CD4-positive, alpha-beta T cell treated with Interleukin-6 at 100 ng/mL for 8 hours (primary cell): ENCODE results near the gene PAK3.

ENCODE experiments used
- DNase-seq: peaks from one replicate; pipeline ENCODE4 v3.0.0-alpha.2; 2020; ENCODE audit warnings: mixed read lengths, low spot score

The PAK3 gene

DNA sequence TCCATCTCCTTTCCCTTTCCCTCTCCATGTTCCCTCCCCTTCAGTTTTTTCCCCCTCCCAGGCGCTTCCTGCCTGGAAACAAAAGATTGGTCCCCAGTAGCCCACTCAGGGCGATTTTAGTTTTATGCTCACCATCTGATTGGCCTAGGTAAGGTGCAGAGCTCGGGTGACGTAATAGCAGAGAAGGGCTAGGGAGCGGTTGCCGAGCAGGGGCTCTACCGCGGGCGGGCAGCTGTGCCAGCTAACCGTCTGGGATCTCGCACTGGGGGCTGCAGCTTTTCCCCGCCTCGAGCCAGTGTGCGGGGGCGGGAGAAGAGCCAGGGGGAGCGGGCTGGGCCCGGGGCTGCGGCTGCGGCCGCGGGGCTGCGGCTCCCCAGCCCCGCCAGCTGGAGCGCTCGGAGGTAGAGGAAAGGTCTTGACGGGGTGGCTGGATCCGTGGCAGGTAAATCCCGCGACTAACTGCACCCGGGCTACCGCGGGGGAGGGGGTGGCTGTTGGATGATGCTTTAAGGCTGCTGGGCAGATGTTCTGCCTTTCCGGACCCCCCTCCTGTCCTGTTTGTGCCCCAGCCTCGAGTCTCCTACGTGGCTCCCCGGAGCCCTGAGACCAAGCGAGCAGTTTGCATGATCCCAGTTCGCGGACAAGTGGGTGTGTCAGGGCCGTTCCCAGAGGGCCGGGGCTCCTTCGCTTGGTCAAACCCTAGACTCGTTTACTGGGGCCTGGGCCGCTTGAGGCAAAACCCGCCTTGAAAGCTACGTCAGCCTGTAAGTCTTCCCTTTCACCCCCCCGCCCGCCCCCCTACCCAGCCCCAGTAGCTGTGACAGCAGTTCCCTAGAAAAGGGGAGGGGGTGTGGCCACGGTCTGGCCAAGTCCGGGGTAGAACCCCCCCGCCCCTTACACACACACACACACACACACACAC, at the start of gene PAK3:
Gene PAK3 (plus strand): TSS at position 218 of the 922 bp plus-strand sequence. CDS start 26,913 bp downstream, outside the sequence.
- DNase-seq, result peak; percentile 13

DNA sequence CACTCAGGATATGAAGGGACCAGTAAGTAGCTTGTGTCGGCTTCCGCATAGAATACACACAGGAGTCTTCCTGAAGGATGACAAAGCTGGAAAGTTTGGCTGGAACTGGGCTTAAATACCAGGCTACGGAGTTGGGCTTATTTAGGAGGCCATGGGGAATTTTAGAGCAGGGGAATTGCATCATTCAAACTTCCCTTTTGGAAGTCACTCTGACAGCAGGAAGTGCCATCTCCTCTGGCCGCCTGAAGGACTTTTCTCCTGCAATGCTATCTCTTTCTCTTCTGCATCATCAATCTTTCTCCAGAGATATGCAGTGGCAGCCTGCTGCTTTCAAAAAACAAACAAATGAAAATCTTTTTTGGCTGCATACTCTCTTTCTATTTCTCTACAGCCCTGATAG, 48.4 kb upstream of the PAK3 start:
- no peak for DNase-seq

- DNase-seq, result no peak
Observed at GRCh38 chrX:111052478-111052877, 43.5 kb upstream of the PAK3 start.

DNA sequence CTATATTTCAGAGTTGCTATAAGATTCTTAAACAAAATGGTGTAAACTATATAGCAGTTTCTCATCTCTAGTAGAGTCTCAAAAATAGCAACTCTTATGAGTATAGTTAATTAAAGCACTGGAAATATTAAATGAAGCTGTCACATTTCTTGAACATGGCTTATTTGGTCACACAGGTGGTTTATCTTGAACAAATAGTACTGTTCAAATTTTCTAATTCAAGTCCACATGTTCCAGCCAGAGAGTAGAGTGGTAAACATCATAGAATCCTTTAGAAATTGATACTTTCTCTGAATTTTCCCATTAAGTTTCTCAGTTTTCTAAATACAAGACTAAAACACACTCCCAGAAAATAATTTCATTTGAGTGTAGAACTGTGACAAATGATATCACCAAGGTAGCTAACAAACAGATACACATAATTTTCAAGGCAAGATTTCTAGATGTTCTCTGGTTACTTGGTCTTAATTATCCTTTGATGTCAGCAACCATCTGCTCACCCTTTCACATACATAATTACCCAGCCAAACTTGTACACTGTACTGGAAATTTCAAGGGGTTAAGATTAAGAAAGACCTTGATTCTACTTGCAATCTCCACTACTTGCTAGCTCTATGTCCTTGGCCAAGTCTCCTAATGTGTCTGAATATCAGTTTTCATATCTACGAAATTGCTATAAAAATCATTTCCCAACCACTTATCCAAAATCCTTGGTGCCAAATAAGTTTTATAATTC, 24.3 kb upstream of the PAK3 start:
- DNase-seq, result no peak

- no peak for DNase-seq
Observed at GRCh38 chrX:111083081-111083480, 12.9 kb upstream of the PAK3 start.

DNA sequence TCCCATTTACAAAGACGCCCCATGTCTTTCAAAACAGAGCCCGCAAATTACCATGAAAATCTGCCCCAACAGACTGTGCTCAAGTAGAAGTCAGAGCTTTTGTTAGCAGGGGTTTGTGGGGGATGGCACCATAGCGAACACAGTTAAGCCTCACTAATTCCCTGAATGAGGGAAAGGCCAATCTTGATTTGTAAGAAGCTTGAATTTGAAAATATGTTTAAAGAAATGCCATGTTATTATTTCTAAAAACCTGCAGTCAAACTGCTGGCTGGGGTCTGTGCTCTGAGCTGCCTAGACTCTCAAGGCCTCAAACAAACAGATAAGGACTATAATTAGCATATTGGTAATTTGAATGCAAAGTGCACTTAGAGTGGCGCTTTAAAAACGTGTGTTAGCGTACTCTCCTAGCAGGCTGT, 9.4 kb upstream of the PAK3 start:
- DNase-seq, result no peak

DNA sequence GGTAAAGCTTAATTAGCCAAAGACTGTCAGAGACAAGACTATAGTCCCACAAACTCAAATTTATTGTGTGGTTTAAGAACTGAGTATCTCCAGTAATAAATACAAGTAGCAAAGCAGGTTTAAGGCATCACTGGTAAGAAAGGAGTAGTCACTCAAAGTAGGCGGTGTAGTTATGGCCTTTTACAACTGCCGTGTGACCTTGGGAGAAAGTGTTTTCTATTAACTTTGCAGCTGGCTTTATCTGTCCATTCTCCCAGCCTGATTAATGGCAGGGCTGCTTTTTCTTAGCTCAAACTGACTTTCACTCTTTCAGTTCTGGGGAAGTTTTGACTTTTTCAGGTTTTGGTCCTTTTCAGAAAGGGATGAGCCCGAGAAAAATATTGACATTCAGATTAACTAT, 7.4 kb upstream of the PAK3 start:
- no peak for DNase-seq

GRCh38 chrX:111090458-111090857, 5.5 kb upstream of the PAK3 start:
- no peak for DNase-seq

DNA sequence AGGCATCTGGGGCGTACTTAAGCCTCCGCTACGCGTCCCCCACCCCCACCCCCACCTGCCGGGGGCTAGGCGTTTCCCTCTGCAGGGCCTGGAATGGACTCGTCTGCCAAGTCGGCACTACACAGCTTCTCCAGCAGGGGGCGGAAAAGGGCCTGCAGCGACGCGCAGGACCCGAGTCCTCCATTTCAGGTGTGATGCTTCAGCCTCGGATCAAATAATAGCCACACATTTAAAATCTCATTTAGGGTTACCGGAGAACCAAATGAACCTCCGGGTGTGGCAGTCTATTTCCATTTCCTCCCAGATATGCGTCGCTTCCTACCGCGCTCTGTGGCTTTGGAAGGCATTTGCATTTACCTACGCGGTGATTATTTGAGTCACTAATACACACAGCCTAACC, 2.9 kb downstream of the PAK3 start:
- DNase-seq, result peak; percentile 68

DNA sequence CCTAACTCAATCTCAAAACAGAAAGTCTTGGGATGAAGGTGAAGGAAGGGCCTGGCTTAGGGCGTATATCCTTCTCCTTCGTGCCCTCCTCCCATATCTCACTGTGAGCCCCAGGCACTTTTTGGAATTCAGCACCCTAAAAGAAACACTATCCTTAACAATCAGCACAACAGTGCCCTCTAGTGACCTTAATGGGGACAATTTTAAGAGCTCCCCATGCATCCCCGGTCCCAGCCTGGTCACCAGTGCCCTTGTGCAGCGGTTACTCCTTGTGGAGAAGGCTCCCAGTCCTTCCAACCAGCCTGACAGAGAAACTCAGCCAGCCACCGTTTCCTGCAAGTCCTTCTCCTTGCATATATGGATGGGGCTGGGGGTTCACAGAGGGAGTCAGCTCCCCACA, 4.2 kb downstream of the PAK3 start:
- DNase-seq, result peak; percentile 43

DNA sequence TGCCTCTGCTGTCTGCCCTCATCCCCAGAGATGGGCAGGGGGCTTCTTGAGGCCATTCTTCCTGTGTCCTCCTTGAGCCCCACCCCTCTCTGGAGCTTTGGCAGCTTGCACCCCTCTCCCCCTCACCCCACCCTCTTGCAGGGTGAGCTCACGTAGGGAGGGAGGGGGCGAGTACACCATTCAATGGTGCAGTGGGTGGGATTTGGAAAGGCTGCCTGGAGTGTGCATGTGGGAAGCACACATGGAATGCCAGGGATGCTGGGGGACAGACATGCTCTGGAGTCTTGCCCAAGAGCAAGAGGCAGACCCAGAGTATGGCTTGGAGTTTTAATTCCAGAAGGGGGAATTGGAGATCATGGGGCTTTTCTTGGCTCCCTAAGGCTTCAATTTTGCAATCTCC, 5.6 kb downstream of the PAK3 start:
- DNase-seq, result no peak

DNA sequence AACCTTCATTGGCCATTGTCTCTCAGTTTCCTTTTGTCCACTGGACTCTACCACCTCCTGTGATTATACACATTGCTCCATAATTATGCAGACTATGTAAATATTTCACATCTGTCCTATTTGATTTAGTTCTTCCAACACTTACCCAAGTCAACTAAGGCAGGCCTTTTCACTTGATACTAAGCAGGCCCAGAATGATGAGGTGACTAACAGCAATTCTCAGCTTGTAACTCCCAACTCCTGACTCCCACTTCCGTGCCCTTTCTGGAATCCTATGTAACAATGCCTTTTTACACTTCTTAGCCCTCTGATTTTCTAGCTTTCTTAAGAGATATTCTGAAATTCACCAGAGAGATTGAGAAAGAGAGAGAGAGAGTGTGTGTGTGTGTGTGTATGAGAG, 6.6 kb downstream of the PAK3 start:
- DNase-seq, result no peak

- no peak for DNase-seq
Observed at GRCh38 chrX:111103246-111103645, 7.3 kb downstream of the PAK3 start.

GRCh38 chrX:111110098-111110775, 14.2 kb downstream of the PAK3 start:
- DNase-seq, result no peak

DNA sequence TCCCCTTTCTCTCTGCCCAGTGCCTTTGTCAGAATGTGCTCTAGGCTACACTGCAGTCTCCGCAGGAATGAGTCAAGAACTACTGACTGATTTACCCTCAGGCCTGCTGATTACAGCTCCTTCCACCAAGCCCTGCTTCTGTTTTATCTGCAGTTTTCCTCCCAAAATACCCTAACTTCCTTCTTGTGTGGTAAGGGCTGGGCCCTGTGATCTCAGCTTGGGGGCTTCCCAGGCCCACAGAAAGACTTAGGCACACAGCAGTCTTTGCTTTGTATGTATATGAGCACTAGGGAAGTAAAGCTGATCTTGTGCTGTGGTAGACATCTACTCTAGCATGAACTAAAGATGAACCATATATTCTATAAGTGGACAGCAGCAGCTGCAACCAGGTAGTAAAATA, 18.8 kb downstream of the PAK3 start:
- no peak for DNase-seq

DNA sequence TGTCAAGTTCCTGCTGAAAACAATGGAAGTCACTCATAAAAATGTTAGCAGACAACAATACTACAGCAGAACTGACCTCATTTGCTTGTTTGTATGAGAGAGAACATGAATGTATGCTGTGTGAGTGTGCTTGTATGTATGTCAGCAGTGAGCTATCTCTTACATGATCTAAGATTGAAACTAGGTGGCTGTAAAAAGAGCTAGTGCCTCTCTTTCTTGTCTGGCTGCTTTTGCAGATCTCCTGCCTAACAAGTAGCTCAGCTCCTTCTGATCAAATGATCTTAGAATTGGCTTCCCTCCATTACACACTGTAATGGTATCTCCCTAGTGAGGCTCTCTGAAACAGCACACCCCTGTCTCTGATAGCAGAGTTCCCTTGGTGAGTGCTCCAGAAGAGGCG, 20.7 kb downstream of the PAK3 start:
- DNase-seq, result no peak

- DNase-seq, result no peak
Observed at GRCh38 chrX:111119341-111119740, 23.4 kb downstream of the PAK3 start.

DNA sequence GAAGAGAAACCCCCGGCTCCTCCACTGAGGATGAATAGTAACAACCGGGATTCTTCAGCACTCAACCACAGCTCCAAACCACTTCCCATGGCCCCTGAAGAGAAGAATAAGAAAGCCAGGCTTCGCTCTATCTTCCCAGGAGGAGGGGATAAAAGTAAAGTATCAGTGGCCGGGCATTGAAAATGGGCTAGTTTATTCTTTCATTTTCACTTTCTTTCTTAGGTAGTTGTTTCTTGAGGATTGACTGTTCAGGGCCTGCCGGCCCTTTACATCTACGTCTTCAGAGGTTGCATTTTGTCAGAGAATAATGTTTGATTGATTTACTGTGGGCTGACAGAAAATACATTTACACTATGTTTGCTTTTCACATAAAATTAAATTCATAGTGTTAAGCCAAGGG, 27.1 kb downstream of the PAK3 start:
- DNase-seq, result no peak

- DNase-seq, result no peak
Observed at GRCh38 chrX:111123606-111124179, 27.7 kb downstream of the PAK3 start.

GRCh38 chrX:111124418-111124817, 28.4 kb downstream of the PAK3 start:
- DNase-seq, result no peak

DNA sequence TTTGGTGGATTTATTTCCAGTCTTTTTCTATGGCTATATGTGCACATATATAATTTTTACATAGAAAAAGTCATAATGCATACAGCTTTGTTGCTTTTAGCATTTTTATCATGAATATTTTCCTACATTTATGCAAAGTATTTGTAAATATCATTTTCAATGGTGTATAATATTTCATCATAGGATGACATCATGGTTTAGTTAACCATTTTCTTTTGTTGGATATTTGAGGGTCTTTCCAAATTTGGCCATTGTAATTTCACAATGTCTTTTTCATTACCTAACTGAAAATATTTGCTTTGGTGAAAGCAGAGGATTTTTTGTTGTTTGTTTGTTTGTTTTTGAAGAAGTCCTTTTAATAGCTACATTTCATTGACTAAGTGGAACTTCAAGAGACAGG, 31.0 kb downstream of the PAK3 start:
- no peak for DNase-seq

GRCh38 chrX:111129921-111130320, 33.9 kb downstream of the PAK3 start:
- DNase-seq, result no peak
